GM23338 (cell line): ENCODE results near the gene HK1.

Source experiments
- EZH2 ChIP-seq: fragments of 200-600 bp; sonication (generic); IDR thresholded peaks from one replicate; pipeline ENCODE4 v1.8.0; 2017; ENCODE audit warnings: antibody characterized with exemption, mild to moderate bottlenecking, low read depth; ENCODE audit not compliant: unreplicated experiment
- JUNB ChIP-seq: IDR thresholded peaks from one replicate; pipeline ENCODE4 v1.6.1; 2016; ENCODE audit warnings: antibody characterized with exemption; ENCODE audit not compliant: unreplicated experiment
- POLR2AphosphoS5 ChIP-seq: IDR thresholded peaks from 2 replicates; pipeline ENCODE4 v1.6.1; 2016; ENCODE audit warnings: antibody characterized with exemption, low read depth
- TF ChIP-seq, protein P1 (sequence below), 2 experiments: fragments of 200-600 bp in 1 of 2; sonication (generic) in 1 of 2; conservative IDR thresholded peaks; 2 replicates each; pipeline versions ENCODE4 v1.5.1 to v1.6.1; 2016 to 2017; ENCODE audit warnings: antibody characterized with exemption in 2 of 2, low read depth in 2 of 2, mild to moderate bottlenecking in 2 of 2, moderate library complexity in 1 of 2

GRCh38 chr10:69336952-69337295 is 58.6 kb downstream of the HK1 start:
- TF ChIP-seq POLR2AphosphoS5 (no peak), JUNB (no peak), EZH2 (no peak)
- TF ChIP-seq, protein P1, sequence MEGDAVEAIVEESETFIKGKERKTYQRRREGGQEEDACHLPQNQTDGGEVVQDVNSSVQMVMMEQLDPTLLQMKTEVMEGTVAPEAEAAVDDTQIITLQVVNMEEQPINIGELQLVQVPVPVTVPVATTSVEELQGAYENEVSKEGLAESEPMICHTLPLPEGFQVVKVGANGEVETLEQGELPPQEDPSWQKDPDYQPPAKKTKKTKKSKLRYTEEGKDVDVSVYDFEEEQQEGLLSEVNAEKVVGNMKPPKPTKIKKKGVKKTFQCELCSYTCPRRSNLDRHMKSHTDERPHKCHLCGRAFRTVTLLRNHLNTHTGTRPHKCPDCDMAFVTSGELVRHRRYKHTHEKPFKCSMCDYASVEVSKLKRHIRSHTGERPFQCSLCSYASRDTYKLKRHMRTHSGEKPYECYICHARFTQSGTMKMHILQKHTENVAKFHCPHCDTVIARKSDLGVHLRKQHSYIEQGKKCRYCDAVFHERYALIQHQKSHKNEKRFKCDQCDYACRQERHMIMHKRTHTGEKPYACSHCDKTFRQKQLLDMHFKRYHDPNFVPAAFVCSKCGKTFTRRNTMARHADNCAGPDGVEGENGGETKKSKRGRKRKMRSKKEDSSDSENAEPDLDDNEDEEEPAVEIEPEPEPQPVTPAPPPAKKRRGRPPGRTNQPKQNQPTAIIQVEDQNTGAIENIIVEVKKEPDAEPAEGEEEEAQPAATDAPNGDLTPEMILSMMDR (conservative IDR thresholded peaks at IDR 0.05; ENCODE audit: low read depth in 2 of 2) = no peak
